Measurements from ENCODE around the gene IFITM1. TPM values are rescaled to one million over a fixed set of nuclear protein-coding genes. Genes with fewer than 3 reads are reported as not detected.

IFITM1 gene
- total and polyA plus RNA-seq, 9 of the 15 experiments (the other 6 are each of a cell fraction or from before 2014, with no cell fraction given) = 691 to 5,579 (median 974) TPM

- TF ChIP-seq ZNF407 (IDR thresholded peaks at IDR 0.05; ENCODE audit: low read depth) (no peak), LCOR (CRISPR knock-in tag; IDR thresholded peaks at IDR 0.05) (no peak), HDGF (IDR thresholded peaks at IDR 0.05) (peak; percentile 55; the same call in 1 of the 2 replicates), ZHX1 (conservative IDR thresholded peaks at IDR 0.05; ENCODE audit: low read length) (no peak), RNF2 (IDR thresholded peaks at IDR 0.05) (peak; percentile 31; the same call in 1 of the 2 replicates), MCM7 (IDR thresholded peaks at IDR 0.05) (no peak), MTA1 (IDR thresholded peaks at IDR 0.05; ENCODE audit: borderline replicate concordance) (no peak), RB1 (IDR thresholded peaks at IDR 0.05; ENCODE audit: low read depth) (no peak), PTTG1 (tag; IDR thresholded peaks at IDR 0.05; ENCODE audit: low read depth) (no peak), BRD4 (IDR thresholded peaks at IDR 0.05) (peak; percentile 36; the same call in 1 of the 2 replicates), ZNF764 (CRISPR knock-in tag; IDR thresholded peaks at IDR 0.05; ENCODE audit: low read depth) (no peak), TGIF2 (CRISPR knock-in tag; IDR thresholded peaks at IDR 0.05) (no peak), POLR2B (IDR thresholded peaks at IDR 0.05; ENCODE audit: low read depth, partially characterized antibody) (peak; percentile 31), TRIM24 (IDR thresholded peaks at IDR 0.05) (no peak), BRD9 (IDR thresholded peaks at IDR 0.05; ENCODE audit: low read depth, partially characterized antibody) (peak; percentile 70), MTA2 (IDR thresholded peaks at IDR 0.05; ENCODE audit: low read depth) (no peak), MTF1 (CRISPR knock-in tag; IDR thresholded peaks at IDR 0.05; ENCODE audit: borderline replicate concordance) (no peak)
- TF ChIP-seq, protein P1, sequence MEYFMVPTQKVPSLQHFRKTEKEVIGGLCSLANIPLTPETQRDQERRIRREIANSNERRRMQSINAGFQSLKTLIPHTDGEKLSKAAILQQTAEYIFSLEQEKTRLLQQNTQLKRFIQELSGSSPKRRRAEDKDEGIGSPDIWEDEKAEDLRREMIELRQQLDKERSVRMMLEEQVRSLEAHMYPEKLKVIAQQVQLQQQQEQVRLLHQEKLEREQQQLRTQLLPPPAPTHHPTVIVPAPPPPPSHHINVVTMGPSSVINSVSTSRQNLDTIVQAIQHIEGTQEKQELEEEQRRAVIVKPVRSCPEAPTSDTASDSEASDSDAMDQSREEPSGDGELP (CRISPR knock-in tag; IDR thresholded peaks at IDR 0.05; ENCODE audit: borderline replicate concordance) = peak; percentile 32; the same call in 1 of the 2 replicates
Observed at GRCh38 chr11:326842-327580, 13.2 kb downstream of the IFITM1 start (continued).

Data from K562 (cell line).